Ureter (tissue), 1 donor: ENCODE results near the gene SGPL1. TPM values are rescaled to one million over a fixed set of nuclear protein-coding genes. Genes with fewer than 3 reads are reported as not detected.
"Not testable (repeated sequence)": the region's sequence is repeated elsewhere in the genome, so short reads cannot be mapped to it uniquely, and the experiment has no call there.

Experiments
- DNase-seq: peaks from one replicate; pipeline ENCODE4 v3.0.0-alpha.2; 2020; ENCODE audit warnings: low spot score
- total RNA-seq: library from RNA; stranded (reverse); gene quantifications from one replicate; pipeline ENCODE4 v1.2.4, GENCODE V29; 2023
- donor health status: DM: yes; HTN: yes; CAD: no.

SGPL1 gene
- total RNA-seq, 1 donor from 2014 or later = 180 TPM

- DNase-seq = no peak
These were observed 27.6 kb downstream of the SGPL1 start for GRCh38 chr10:70843333-70843732.

- DNase-seq = no peak
These were observed 28.2 kb downstream of the SGPL1 start for GRCh38 chr10:70843776-70844489.

- no peak for DNase-seq
These were observed 29.5 kb downstream of the SGPL1 start for GRCh38 chr10:70845256-70845655.

GRCh38 chr10:70845816-70846215 lies 30.1 kb downstream of the SGPL1 start:
- DNase-seq = no peak

- DNase-seq = no peak
These were observed 31.0 kb downstream of the SGPL1 start for GRCh38 chr10:70846795-70847194.

- no peak for DNase-seq
These were observed 32.1 kb downstream of the SGPL1 start for GRCh38 chr10:70847659-70848360.

- DNase-seq = no peak
These were observed 33.9 kb downstream of the SGPL1 start for GRCh38 chr10:70849582-70850016.

GRCh38 chr10:70850097-70850496 lies 34.3 kb downstream of the SGPL1 start:
- no peak for DNase-seq

- DNase-seq = no peak
These were observed 36.1 kb downstream of the SGPL1 start for GRCh38 chr10:70851597-70852475.

GRCh38 chr10:70853038-70853437 lies 37.3 kb downstream of the SGPL1 start:
- DNase-seq = no peak

- no peak for DNase-seq
These were observed 37.7 kb downstream of the SGPL1 start for GRCh38 chr10:70853457-70853856.

GRCh38 chr10:70856454-70856853 lies 40.7 kb downstream of the SGPL1 start:
- DNase-seq = no peak

- no peak for DNase-seq
These were observed 43.0 kb downstream of the SGPL1 start for GRCh38 chr10:70858759-70859158.

GRCh38 chr10:70861495-70862197 lies 45.9 kb downstream of the SGPL1 start:
- not testable (repeated sequence) for DNase-seq

- DNase-seq = no peak
These were observed 47.9 kb downstream of the SGPL1 start for GRCh38 chr10:70863470-70864160.

- no peak for DNase-seq
These were observed 49.2 kb downstream of the SGPL1 start for GRCh38 chr10:70864935-70865334.

GRCh38 chr10:70866424-70866823 lies 50.7 kb downstream of the SGPL1 start:
- DNase-seq = no peak

- DNase-seq = no peak
These were observed 56.5 kb downstream of the SGPL1 start for GRCh38 chr10:70872291-70872690.

- no peak for DNase-seq
These were observed 58.3 kb downstream of the SGPL1 start for GRCh38 chr10:70874061-70874460.

GRCh38 chr10:70879207-70879606 lies 63.5 kb downstream of the SGPL1 start:
- no peak for DNase-seq

- DNase-seq = peak; percentile 88
These were observed 64.4 kb downstream of the SGPL1 start for GRCh38 chr10:70880077-70880534.
